HUES48 (cell line): ENCODE results near the gene HEPACAM.

Experiments
- H3K27ac ChIP-seq: one replicate; pipeline ENCODE4 v1.7.0; 2013; ENCODE audit warnings: low read depth, low read length, inconsistent platforms
- H3K27me3 ChIP-seq: 2 replicates; pipeline ENCODE4 v1.6.1; 2013; ENCODE audit warnings: mild to moderate bottlenecking, low read length; ENCODE audit not compliant: control insufficient read depth, insufficient read depth
- H3K36me3 ChIP-seq: 2 replicates; pipeline ENCODE4 v1.6.1; 2013; ENCODE audit warnings: low read length; ENCODE audit not compliant: control insufficient read depth, insufficient read depth
- H3K4me1 ChIP-seq: 2 replicates; pipeline ENCODE4 v1.6.1; 2013; ENCODE audit warnings: mild to moderate bottlenecking, low read length; ENCODE audit not compliant: control insufficient read depth, insufficient read depth
- H3K4me3 ChIP-seq: 2 replicates; pipeline ENCODE4 v1.5.1; 2013; ENCODE audit warnings: mild to moderate bottlenecking, low read depth, low read length
- H3K9ac ChIP-seq: 2 replicates; pipeline ENCODE4 v1.6.1; 2013; ENCODE audit warnings: mild to moderate bottlenecking, low read depth, low read length, moderate library complexity
- H3K9me3 ChIP-seq: 2 replicates; pipeline ENCODE4 v1.6.1; 2013; ENCODE audit warnings: low read length; ENCODE audit not compliant: control insufficient read depth, insufficient read depth

Gene HEPACAM

DNA sequence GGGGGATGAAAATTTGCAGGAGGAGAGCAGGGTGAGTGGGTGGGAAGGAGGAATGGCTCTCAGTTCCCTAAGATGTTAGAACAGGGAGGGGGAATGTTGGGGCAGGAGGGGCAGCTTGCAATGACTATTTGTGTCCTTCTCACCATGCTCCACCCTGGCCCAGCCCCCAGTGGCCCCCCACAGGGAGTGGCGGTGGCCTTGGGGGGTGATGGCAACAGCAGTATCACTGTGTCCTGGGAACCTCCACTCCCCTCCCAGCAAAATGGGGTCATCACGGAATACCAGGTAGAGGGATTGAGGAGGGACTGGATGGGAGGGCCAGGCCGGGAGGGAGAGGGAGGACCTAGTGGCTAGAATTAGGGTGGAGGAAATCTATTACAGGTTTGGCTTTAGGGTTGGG, 60.4 kb downstream of the HEPACAM start:
- H3K9ac ChIP-seq, result no peak overlapping the region
- no peaks in the 10 kb centered on the region for H3K9me3 ChIP-seq
- H3K27me3 ChIP-seq, result peaks cover 60% of the 10 kb centered on the region
- H3K4me3 ChIP-seq, result peak overlapping the region; percentile 75
- peaks cover 7% of the 10 kb centered on the region for H3K4me1 ChIP-seq
- H3K27ac ChIP-seq, result no peak overlapping the region
- H3K36me3 ChIP-seq, result no peaks in the 10 kb centered on the region

DNA sequence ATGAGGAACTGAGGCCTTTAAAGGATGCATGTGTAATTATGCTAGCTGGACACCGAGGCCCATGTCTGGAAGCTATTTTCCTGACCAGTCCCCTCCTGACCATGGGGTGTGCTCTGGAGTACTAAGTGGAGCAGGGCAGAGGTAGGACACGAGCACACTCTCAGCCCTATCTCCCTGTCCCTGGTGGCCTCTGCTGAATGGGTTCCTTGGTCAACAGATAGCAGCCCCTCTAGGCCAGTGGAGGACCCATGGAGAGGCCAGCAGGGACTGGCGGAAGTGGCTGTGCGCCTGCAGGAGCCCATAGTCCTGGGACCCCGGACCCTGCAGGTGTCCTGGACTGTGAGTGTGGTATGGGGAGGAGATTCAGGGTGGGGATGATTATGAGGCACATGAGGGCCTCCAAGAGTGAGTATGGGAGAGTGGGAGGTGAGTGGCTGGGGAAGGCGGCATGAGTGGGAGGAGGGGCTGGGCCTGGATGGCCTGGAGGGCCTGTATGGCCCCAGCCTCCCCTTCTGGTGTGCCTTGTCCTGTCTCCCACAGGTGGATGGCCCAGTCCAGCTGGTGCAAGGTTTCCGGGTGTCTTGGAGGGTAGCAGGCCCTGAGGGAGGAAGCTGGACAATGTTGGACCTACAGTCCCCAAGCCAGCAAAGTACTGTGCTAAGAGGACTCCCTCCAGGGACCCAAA, 61.1 kb downstream of the HEPACAM start:
- no peaks in the 10 kb centered on the region for H3K36me3 ChIP-seq
- peaks cover 7% of the 10 kb centered on the region for H3K4me1 ChIP-seq
- no peaks in the 10 kb centered on the region for H3K9me3 ChIP-seq
- no peak overlapping the region for H3K4me3 ChIP-seq
- peaks cover 67% of the 10 kb centered on the region for H3K27me3 ChIP-seq
- H3K9ac ChIP-seq, result no peak overlapping the region
- H3K27ac ChIP-seq, result no peak overlapping the region

GRCh38 chr11:124873951-124874350, 61.9 kb downstream of the HEPACAM start:
- no peak overlapping the region for H3K27ac ChIP-seq
- no peak overlapping the region for H3K9ac ChIP-seq
- no peaks in the 10 kb centered on the region for H3K36me3 ChIP-seq
- no peak overlapping the region for H3K4me3 ChIP-seq
- H3K4me1 ChIP-seq, result peaks cover 7% of the 10 kb centered on the region
- H3K9me3 ChIP-seq, result no peaks in the 10 kb centered on the region
- H3K27me3 ChIP-seq, result peaks cover 75% of the 10 kb centered on the region

DNA sequence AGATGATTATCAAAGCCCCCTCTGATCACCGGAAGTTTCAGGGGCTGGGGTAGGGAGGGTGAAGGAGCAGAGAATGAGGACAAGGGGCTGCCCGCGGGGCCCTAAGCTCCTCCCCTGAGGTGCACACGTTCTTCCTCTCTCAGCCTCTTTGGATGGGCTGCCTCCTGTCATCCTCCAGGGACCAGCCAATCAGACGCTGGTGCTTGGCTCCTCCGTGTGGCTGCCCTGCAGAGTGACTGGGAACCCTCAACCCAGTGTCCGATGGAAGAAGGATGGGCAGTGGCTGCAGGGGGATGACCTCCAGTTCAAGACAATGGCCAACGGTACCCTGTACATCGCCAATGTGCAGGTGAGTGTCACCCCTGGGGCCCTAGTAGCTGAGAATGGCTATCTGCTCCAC, 63.1 kb downstream of the HEPACAM start:
- Histone ChIP-seq H3K4me3 (no peak overlapping the region), H3K9me3 (no peaks in the 10 kb centered on the region), H3K9ac (no peak overlapping the region), H3K36me3 (no peaks in the 10 kb centered on the region), H3K4me1 (peaks cover 9% of the 10 kb centered on the region), H3K27ac (no peak overlapping the region), H3K27me3 (peaks cover 82% of the 10 kb centered on the region)

DNA sequence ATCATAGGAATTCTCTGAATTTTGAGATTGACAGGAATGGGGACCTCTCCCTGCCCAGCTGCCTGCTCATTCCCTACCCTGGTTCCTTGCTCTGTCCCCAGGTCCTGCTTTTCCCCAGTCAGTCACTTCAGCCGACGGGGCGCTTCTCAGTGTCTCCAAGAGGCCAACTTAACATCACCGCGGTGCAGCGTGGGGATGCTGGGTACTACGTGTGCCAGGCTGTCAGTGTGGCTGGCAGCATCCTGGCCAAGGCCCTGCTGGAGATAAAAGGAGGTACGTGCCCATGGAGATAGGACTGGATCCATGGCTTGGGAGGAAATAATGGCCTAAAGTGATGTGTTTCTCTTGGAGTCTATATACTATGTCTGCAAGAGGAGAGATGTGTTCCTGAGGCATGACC, 63.6 kb downstream of the HEPACAM start:
- Histone ChIP-seq H3K4me3 (no peak overlapping the region), H3K27ac (no peak overlapping the region), H3K36me3 (no peaks in the 10 kb centered on the region), H3K27me3 (peaks cover 87% of the 10 kb centered on the region), H3K9ac (no peak overlapping the region), H3K4me1 (peaks cover 9% of the 10 kb centered on the region), H3K9me3 (no peaks in the 10 kb centered on the region)

DNA sequence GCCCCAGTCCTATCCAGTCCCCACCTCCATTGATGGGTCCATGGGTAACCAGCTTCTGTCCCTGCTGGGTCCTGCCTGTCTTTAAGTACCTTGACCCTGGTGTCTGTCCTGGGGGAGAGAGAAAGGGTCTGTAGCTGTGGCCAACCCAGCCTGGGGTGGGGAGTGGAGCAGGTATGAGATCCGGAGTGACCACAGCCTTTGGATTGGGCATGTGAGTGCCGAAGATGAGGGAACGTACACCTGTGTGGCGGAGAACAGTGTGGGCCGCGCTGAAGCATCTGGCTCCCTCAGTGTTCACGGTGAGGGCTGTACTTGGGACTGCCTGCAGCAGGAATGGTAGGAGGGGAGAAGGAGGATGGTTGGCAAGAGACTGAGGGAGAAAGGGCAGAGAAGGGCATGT, 65.4 kb downstream of the HEPACAM start:
- no peak overlapping the region for H3K4me3 ChIP-seq
- H3K4me1 ChIP-seq, result peaks cover 2% of the 10 kb centered on the region; the same call in 1 of the 2 replicates
- peaks cover 100% of the 10 kb centered on the region for H3K27me3 ChIP-seq
- H3K9ac ChIP-seq, result no peak overlapping the region
- H3K36me3 ChIP-seq, result no peaks in the 10 kb centered on the region
- no peaks in the 10 kb centered on the region for H3K9me3 ChIP-seq
- no peak overlapping the region for H3K27ac ChIP-seq

- Histone ChIP-seq H3K9ac (no peak overlapping the region), H3K4me1 (peaks cover 2% of the 10 kb centered on the region), H3K4me3 (no peak overlapping the region), H3K36me3 (no peaks in the 10 kb centered on the region), H3K27ac (no peak overlapping the region), H3K9me3 (no peaks in the 10 kb centered on the region), H3K27me3 (peaks cover 100% of the 10 kb centered on the region)
Observed at GRCh38 chr11:124869856-124870387, 65.9 kb downstream of the HEPACAM start.

- Histone ChIP-seq H3K9me3 (no peaks in the 10 kb centered on the region), H3K36me3 (no peaks in the 10 kb centered on the region), H3K4me1 (peaks cover 2% of the 10 kb centered on the region), H3K27ac (no peak overlapping the region), H3K4me3 (no peak overlapping the region), H3K27me3 (peaks cover 100% of the 10 kb centered on the region), H3K9ac (no peak overlapping the region)
Observed at GRCh38 chr11:124869331-124869730, 66.5 kb downstream of the HEPACAM start.
